Central memory CD4-positive, alpha-beta T cell (primary cell): ENCODE data around the gene CAPSL.
"Not testable (repeated sequence)": the region's sequence is repeated elsewhere in the genome, so short reads cannot be mapped to it uniquely, and the experiment has no call there.

Experiments used
- DNase-seq: peaks from one replicate; pipeline ENCODE4 v3.0.0; 2022

The CAPSL gene

DNA sequence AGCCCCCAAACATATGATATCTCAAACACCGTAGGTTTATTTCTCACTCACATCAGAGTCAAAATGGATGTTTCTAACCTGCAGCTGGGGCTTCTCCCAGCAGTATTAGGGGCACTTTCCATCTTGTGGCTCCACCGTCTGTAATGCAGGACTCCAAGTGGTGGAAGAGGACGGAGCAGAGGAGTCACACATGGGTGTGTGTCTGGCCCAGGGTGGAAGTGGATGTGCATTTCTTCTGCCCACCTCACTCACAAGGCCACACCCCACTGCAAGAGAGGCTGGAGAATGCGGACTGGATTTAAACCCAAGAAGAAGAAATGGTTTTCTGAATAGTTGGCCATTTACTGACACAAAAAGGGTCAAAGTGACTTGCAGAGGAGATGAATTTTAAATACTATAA, 67.8 kb downstream of the CAPSL start:
- DNase-seq, result no peak

DNA sequence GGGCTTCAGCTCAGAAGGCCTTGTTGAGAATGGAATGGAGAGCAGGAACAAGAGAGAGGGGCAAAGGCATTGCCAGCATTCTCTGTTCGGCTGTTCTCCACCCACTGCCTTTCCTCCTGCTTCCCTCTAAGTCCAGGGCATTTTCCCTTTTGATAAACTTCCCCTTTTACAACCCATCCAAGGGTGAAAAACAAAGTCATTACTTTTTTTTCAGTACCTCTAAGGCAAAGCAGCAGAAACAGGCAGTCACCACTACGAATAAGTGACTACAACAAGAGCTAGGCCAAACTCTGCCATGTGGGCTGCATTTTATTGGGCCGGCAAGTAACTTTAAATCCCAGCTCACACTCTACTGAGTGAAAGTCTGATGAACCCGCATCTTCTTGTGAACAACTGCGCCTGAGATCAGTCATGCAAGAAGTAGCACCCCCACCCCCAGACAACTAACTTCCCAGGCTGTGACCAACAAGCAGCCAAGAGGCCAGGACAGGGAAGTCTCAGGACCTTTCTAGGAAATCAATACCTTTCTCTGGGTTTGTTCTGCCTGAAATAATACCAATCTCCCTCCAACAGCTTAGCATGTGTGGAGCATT, 68.6 kb downstream of the CAPSL start:
- no peak for DNase-seq

DNA sequence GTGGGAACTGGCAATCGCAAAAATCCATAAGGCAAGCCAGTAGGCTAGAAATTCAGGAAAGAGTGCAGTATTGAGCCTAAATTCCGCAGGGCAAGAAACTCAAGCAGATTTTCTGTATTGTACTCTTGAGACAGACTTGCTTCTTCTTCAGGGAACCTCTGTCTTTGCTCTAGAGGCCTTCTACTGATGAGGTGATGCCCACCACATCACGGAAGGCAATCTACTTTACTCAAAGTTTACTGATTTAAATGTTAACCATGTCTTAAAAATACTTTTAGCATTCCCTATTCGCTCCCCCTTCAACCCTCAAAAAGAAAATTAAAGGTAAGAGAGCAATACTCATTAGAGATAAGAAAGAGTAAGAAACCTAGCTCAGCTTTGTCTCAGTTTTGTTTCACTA, 70.4 kb downstream of the CAPSL start:
- no peak for DNase-seq

DNA sequence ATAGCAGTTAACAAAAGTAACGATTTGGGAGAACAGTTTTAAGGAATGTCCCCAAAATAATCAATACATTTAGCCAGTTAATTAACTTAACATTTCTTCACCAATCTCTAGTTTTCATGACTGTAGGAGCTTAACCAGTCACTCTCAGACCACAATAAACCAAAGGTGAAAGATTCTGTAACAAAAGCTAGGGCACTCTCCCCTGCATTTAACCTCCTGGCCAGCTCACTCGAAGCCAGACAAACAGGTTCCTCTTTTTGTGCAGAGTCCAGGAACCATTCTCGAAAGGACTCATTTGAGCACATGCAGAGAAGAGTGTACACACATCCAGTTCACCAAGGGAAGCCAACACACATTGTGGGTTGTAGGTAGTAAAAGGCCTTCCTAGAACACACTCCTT, 75.3 kb downstream of the CAPSL start:
- DNase-seq, result no peak

GRCh38 chr5:35862126-35862525, 76.3 kb downstream of the CAPSL start:
- no peak for DNase-seq

- no peak for DNase-seq
Observed at GRCh38 chr5:35861718-35862117, 76.7 kb downstream of the CAPSL start.

DNA sequence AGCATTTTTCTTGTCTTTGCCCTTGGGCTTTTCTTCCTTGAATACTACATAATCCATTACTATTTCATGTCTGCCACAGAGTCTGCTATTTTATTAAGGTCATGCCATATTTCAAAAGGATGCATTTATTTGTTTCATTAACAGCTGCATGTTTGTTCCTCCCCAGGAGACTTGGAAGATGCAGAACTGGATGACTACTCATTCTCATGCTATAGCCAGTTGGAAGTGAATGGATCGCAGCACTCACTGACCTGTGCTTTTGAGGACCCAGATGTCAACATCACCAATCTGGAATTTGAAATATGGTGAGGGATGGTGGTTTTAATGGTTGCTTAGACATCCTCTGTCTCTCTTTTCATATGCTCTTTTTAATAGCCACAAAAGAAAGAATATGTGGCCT, 77.7 kb downstream of the CAPSL start:
- DNase-seq, result no peak

GRCh38 chr5:35859101-35859661, 79.2 kb downstream of the CAPSL start:
- DNase-seq, result peak; percentile 59

DNA sequence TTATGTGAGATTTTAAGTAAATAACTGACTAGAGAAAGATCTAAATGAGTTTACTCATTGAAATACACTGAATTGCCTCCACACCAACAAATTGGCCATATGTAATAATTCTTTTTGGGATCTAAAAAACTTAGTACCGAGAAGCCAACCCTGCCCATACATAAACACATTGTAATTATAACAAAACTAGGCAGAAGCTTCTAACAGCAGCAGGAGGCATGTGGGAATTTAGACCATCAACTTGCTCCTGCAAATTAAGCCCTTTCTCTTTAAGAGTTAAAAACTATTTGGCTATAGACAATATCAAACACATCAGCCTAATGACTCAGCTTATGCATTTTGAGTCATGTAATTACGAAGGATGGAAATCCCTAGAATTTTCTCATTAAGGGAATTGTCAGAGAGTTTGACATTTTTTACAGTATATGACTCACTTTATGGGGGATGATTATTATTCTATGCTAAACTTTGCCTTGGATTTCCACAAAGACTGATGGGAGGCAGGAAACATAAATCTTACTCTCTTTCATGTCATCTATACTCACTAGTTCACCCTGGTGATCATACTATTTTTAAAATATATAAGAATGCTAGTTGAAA, 80.7 kb downstream of the CAPSL start:
- no peak for DNase-seq

GRCh38 chr5:35856765-35857351, 81.6 kb downstream of the CAPSL start, which contains the start of gene IL7R:
TSS of gene IL7R (plus strand) at chr5:35856891. CDS start at chr5:35856978, 87 bp downstream.
- DNase-seq, result peak; percentile 80

DNA sequence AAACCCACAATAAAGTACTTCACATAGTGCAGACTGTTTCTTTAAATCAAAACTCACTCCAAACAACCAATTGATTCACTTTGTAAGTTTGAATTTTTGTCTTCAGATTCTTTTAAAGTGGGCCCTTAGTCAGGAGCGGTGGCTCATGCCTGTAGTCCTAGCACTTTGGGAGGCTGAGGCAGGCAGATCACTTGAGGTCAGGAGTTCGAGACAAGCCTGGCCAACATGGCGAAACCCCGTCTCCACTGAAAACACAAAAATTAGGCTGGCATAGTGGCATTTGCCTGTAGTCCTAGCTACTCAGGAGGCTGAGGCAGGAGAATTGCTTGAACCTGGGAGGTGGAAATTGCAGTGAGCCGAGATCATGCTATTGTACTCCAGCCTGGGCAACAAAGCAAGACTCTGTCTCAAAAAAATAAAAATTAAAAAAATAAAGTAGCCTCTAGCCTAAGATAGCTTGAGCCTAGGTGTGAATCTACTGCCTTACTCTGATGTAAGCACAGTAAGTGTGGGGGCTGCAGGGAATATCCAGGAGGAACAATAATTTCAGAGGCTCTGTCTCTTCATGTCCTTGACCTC, 82.1 kb downstream of the CAPSL start:
- DNase-seq, result not testable (repeated sequence)

GRCh38 chr5:35855187-35855586, 83.2 kb downstream of the CAPSL start:
- DNase-seq, result no peak
